Trophoblast cell (in vitro differentiated cells and primary cell): ENCODE data around the gene FGD5.

ENCODE experiments used
- DNase-seq, 2 donors: peaks; one replicate each; pipeline ENCODE4 v3.0.0-alpha.2; 2016
- H2AFZ ChIP-seq: 2 replicates; pipeline ENCODE4 v1.6.1; 2013; ENCODE audit warnings: low read length, moderate library complexity, mild to moderate bottlenecking; ENCODE audit not compliant: insufficient read depth, poor library complexity
- H2AK5ac ChIP-seq: 2 replicates; pipeline ENCODE4 v1.6.1; 2013; ENCODE audit warnings: mild to moderate bottlenecking, low read length
- H2BK120ac ChIP-seq: 2 replicates; pipeline ENCODE4 v1.6.1; 2013; ENCODE audit warnings: low read length, mild to moderate bottlenecking, moderate library complexity; ENCODE audit not compliant: insufficient read depth, poor library complexity
- H2BK12ac ChIP-seq: 2 replicates; pipeline ENCODE4 v1.6.1; 2013; ENCODE audit warnings: mild to moderate bottlenecking, low read length, moderate library complexity
- H2BK5ac ChIP-seq: 2 replicates; pipeline ENCODE4 v1.6.1; 2013; ENCODE audit warnings: low read length, low read depth, moderate library complexity, mild to moderate bottlenecking; ENCODE audit not compliant: poor library complexity
- H3K14ac ChIP-seq: 2 replicates; pipeline ENCODE4 v1.6.1; 2013; ENCODE audit warnings: mild to moderate bottlenecking, low read length
- H3K18ac ChIP-seq: 2 replicates; pipeline ENCODE4 v1.6.1; 2013; ENCODE audit warnings: mild to moderate bottlenecking, low read length
- H3K23ac ChIP-seq: 2 replicates; pipeline ENCODE4 v1.6.1; 2013; ENCODE audit warnings: low read length
- H3K27ac ChIP-seq: 2 replicates; pipeline ENCODE4 v1.5.1; 2013; ENCODE audit warnings: low read depth, mild to moderate bottlenecking, inconsistent platforms, low read length, moderate library complexity
- H3K27me3 ChIP-seq: 2 replicates; pipeline ENCODE4 v1.6.1; 2013; ENCODE audit warnings: inconsistent platforms, mild to moderate bottlenecking, low read length, moderate library complexity; ENCODE audit not compliant: insufficient read depth
- H3K36me3 ChIP-seq, 2 experiments: 1 replicate in 1 of 2; 2 replicates in 1 of 2; pipeline ENCODE4 v1.6.1; 2013; ENCODE audit warnings: low read length in 2 of 2, mild to moderate bottlenecking in 2 of 2, moderate library complexity in 1 of 2; ENCODE audit not compliant: insufficient read depth in 2 of 2, control insufficient read depth in 1 of 2
- H3K4ac ChIP-seq: 2 replicates; pipeline ENCODE4 v1.6.1; 2013; ENCODE audit warnings: low read depth, mild to moderate bottlenecking, low read length, moderate library complexity
- H3K4me1 ChIP-seq, 2 experiments: 1 replicate in 1 of 2; 2 replicates in 1 of 2; pipeline ENCODE4 v1.6.1; 2013; ENCODE audit warnings: low read length in 2 of 2, mild to moderate bottlenecking in 2 of 2, moderate library complexity in 1 of 2; ENCODE audit not compliant: insufficient read depth in 2 of 2, control insufficient read depth in 1 of 2
- H3K4me2 ChIP-seq: 2 replicates; pipeline ENCODE4 v1.6.1; 2013; ENCODE audit warnings: inconsistent platforms, mild to moderate bottlenecking, low read length, moderate library complexity
- H3K4me3 ChIP-seq: 2 replicates; pipeline ENCODE4 v1.5.1; 2013; ENCODE audit warnings: mild to moderate bottlenecking, low read depth, low read length, inconsistent platforms
- H3K79me1 ChIP-seq: one replicate; pipeline ENCODE4 v1.6.1; 2013; ENCODE audit warnings: low read length
- H3K79me2 ChIP-seq: 2 replicates; pipeline ENCODE4 v1.6.1; 2013; ENCODE audit warnings: low read length, mild to moderate bottlenecking; ENCODE audit not compliant: control insufficient read depth, insufficient read depth, poor library complexity
- H3K9ac ChIP-seq: 2 replicates; pipeline ENCODE4 v1.6.1; 2013; ENCODE audit warnings: mild to moderate bottlenecking, low read length
- H3K9me3 ChIP-seq: 2 replicates; pipeline ENCODE4 v1.6.1; 2013; ENCODE audit warnings: low read depth, mild to moderate bottlenecking, control low read depth, inconsistent platforms, low read length; ENCODE audit not compliant: insufficient read depth
- H4K12ac ChIP-seq: 2 replicates; pipeline ENCODE4 v1.6.1; 2013; ENCODE audit warnings: low read depth, mild to moderate bottlenecking, low read length, moderate library complexity
- H4K8ac ChIP-seq: 2 replicates; pipeline ENCODE4 v1.6.1; 2013; ENCODE audit warnings: low read depth, mild to moderate bottlenecking, low read length, moderate library complexity
- H4K91ac ChIP-seq: one replicate; pipeline ENCODE4 v1.6.1; 2013; ENCODE audit warnings: low read depth, mild to moderate bottlenecking, low read length, moderate library complexity
- WGBS: extraction: QIAGEN DNeasy Blood & Tissue Kit; methylation state at CpG from one replicate; pipeline ENCODE4 v1.1.7; 2013; ENCODE audit warnings: missing lambda C conversion rate; ENCODE audit not compliant: insufficient read length, insufficient coverage; ENCODE audit errors: extremely low coverage; 5-methylcytosine and 5-hydroxymethylcytosine counted together

FGD5 gene

DNA sequence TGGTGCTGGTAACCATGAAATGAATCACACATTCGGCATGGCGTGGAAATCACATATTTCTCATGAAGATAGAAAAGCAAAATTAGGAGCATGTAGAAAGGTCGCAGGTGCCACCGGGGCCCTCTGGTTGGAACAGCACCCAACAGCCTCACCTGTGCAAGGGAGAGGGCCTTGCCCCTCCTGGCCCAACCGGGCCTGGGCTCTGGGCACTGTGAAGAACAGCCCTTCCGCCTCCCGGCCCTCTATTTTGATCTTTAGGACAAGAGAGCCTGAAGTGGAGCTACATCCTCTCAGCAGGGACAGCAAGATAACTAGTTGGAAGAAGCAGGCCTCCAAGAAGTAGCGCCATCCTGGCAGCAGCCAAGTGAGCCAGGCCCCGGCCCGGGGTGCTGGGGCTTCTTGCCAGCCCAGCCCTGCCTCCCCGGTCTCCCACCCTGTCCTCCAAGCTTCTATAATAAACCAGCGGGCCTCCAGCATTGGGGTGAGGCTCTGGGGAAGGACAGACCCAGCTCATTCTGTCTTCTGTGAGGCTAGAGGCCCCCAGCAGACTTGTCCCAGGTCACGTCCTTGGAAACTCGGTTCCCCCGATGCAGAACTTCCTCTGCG lies 46.1 kb upstream of the FGD5 start:
- no peak overlapping the region for H4K91ac ChIP-seq
- no peak overlapping the region for H4K12ac ChIP-seq
- no peak overlapping the region for H2BK5ac ChIP-seq
- no peak overlapping the region for H3K4me3 ChIP-seq
- no peak overlapping the region for H2AFZ ChIP-seq
- H3K36me3 ChIP-seq: no peaks in the 10 kb centered on the region
- H3K4ac ChIP-seq: no peak overlapping the region
- H3K27me3 ChIP-seq: no peaks in the 10 kb centered on the region
- peaks cover 7% of the 10 kb centered on the region for H3K9me3 ChIP-seq
- no peak overlapping the region for H3K27ac ChIP-seq
- H3K79me2 ChIP-seq: no peaks in the 10 kb centered on the region
- H3K4me2 ChIP-seq: no peak overlapping the region
- no peaks in the 10 kb centered on the region for H3K4me1 ChIP-seq
- no CpG with 5 or more reads among the region's 16 CpGs for WGBS
- no peak overlapping the region for H4K8ac ChIP-seq
- no peak overlapping the region for H3K18ac ChIP-seq
- H3K79me1 ChIP-seq: no peaks in the 10 kb centered on the region
- H3K23ac ChIP-seq: no peak overlapping the region
- H2BK12ac ChIP-seq: no peak overlapping the region
- H3K14ac ChIP-seq: no peak overlapping the region
- DNase-seq: no peak
- no peak overlapping the region for H2AK5ac ChIP-seq
- no peak overlapping the region for H3K9ac ChIP-seq
- H2BK120ac ChIP-seq: no peak overlapping the region

DNA sequence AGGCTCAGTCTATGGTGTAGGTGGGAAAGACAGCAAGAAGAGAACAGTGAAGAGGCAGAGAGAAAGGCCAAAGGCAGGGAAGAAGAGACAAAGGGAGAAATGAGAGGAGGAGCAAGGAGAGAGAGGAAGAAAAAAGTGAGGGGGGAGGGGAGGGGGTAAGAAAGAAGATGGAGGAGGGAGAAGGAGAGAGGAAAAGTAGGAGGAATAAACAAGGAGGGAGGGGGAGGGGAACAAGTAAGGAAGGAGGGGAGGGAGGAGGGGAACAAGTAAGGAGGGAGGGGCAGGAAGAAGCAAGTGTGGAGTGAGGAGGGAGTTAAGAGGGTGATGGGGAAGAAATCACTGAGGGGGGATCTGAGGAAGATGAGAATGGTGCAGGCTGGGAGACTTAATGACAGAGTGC lies 45.5 kb upstream of the FGD5 start:
- Histone ChIP-seq H3K4ac (no peak overlapping the region), H2AFZ (no peak overlapping the region)
- no peak for DNase-seq

DNA sequence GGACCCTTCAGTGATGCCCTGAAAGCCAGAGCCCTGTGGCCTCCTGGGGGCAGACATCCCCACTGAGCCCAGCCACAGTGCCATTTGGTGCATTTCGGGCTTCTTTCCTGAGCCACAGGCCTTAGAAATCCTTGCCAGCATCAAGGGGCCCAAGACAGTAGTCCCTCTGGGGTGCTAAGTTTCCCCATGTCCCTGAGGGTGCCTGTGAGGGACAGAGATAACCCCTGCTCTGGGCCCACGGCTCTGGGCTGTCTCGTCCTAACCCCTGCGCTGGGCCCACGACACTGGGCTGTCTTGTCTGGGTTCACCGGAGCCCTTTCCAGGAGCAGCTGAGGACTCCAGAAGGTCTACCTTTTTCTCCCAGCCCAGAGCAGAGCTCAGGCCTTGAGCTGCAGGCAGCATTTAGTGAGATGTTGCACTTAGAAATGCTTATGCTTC lies 45.1 kb upstream of the FGD5 start:
- H3K9ac ChIP-seq: no peak overlapping the region
- H3K27ac ChIP-seq: no peak overlapping the region
- H2BK5ac ChIP-seq: no peak overlapping the region
- no peaks in the 10 kb centered on the region for H3K27me3 ChIP-seq
- H3K14ac ChIP-seq: no peak overlapping the region
- H4K12ac ChIP-seq: no peak overlapping the region
- no peak overlapping the region for H4K91ac ChIP-seq
- H3K23ac ChIP-seq: no peak overlapping the region
- H4K8ac ChIP-seq: no peak overlapping the region
- H2AK5ac ChIP-seq: no peak overlapping the region
- H3K4me1 ChIP-seq: no peaks in the 10 kb centered on the region
- H3K36me3 ChIP-seq: no peaks in the 10 kb centered on the region
- H2BK12ac ChIP-seq: no peak overlapping the region
- no peak for DNase-seq
- no peak overlapping the region for H2AFZ ChIP-seq
- H3K4me3 ChIP-seq: no peak overlapping the region
- H3K18ac ChIP-seq: no peak overlapping the region
- no peak overlapping the region for H2BK120ac ChIP-seq
- no peak overlapping the region for H3K4me2 ChIP-seq
- no peaks in the 10 kb centered on the region for H3K79me2 ChIP-seq
- H3K79me1 ChIP-seq: no peaks in the 10 kb centered on the region
- no CpG with 5 or more reads among the region's 6 CpGs for WGBS
- peaks cover 6% of the 10 kb centered on the region for H3K9me3 ChIP-seq
- H3K4ac ChIP-seq: no peak overlapping the region

More for the DNA sequence above, 45.5 kb upstream of the FGD5 start:
- Histone ChIP-seq H3K79me2 (no peaks in the 10 kb centered on the region), H3K23ac (no peak overlapping the region), H3K14ac (no peak overlapping the region), H4K91ac (no peak overlapping the region), H3K9ac (no peak overlapping the region), H3K36me3 (no peaks in the 10 kb centered on the region), H2BK120ac (no peak overlapping the region), H3K27me3 (no peaks in the 10 kb centered on the region), H3K4me2 (no peak overlapping the region), H4K12ac (no peak overlapping the region), H2AK5ac (no peak overlapping the region), H2BK5ac (no peak overlapping the region), H2BK12ac (no peak overlapping the region), H3K9me3 (peaks cover 6% of the 10 kb centered on the region), H3K18ac (no peak overlapping the region), H4K8ac (no peak overlapping the region), H3K4me3 (no peak overlapping the region), H3K4me1 (no peaks in the 10 kb centered on the region), H3K27ac (no peak overlapping the region), H3K79me1 (no peaks in the 10 kb centered on the region)

DNA sequence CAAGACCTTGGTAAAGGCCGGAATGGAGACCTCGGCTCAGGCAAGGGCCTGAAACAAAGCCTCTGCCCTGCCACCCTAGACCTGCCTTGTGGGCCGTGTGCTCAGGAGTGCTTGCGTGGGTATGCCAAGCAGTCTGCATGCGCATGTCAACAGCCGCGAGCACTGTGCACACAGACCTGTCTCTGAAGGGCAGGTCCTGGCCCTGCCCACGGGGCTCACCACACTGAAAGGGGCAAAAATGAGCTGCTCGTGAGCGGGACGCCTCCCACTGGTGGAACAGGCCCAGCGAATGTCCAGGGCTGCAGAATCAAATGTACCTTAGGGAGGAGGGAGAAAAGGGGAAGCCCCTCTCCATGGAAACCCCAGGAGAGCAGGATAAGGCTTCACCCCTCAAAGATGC lies 44.3 kb upstream of the FGD5 start:
- H2BK5ac ChIP-seq: no peak overlapping the region
- H3K14ac ChIP-seq: no peak overlapping the region
- H4K91ac ChIP-seq: no peak overlapping the region
- no peak overlapping the region for H3K4ac ChIP-seq
- no peaks in the 10 kb centered on the region for H3K27me3 ChIP-seq
- H3K4me2 ChIP-seq: no peak overlapping the region
- H3K9ac ChIP-seq: no peak overlapping the region
- no peak overlapping the region for H2AK5ac ChIP-seq
- no peak overlapping the region for H2AFZ ChIP-seq
- no peak overlapping the region for H4K8ac ChIP-seq
- H2BK12ac ChIP-seq: no peak overlapping the region
- H3K18ac ChIP-seq: no peak overlapping the region
- no peaks in the 10 kb centered on the region for H3K79me2 ChIP-seq
- H3K9me3 ChIP-seq: peaks cover 6% of the 10 kb centered on the region
- H3K79me1 ChIP-seq: no peaks in the 10 kb centered on the region
- H2BK120ac ChIP-seq: no peak overlapping the region
- WGBS: no CpG with 5 or more reads among the region's 12 CpGs
- DNase-seq: no peak
- no peaks in the 10 kb centered on the region for H3K4me1 ChIP-seq
- H3K36me3 ChIP-seq: no peaks in the 10 kb centered on the region
- H3K23ac ChIP-seq: no peak overlapping the region
- no peak overlapping the region for H3K4me3 ChIP-seq
- H4K12ac ChIP-seq: no peak overlapping the region
- no peak overlapping the region for H3K27ac ChIP-seq
